Stimulated activated CD4-positive, alpha-beta T cell treated with anti-CD3 and anti-CD28 coated beads, Interleukin-1b, Interleukin-23, amount 100 ng/mL, for 1 hour (primary cell): ENCODE data around the gene TSPAN5.
"Not testable (repeated sequence)": the region's sequence is repeated elsewhere in the genome, so short reads cannot be mapped to it uniquely, and the experiment has no call there.

Experiments
- DNase-seq, 2 donors: peaks; one replicate each; pipeline ENCODE4 v3.0.0-alpha.2; 2020; ENCODE audit warnings: low read depth in 2 of 2

TSPAN5 gene

DNA sequence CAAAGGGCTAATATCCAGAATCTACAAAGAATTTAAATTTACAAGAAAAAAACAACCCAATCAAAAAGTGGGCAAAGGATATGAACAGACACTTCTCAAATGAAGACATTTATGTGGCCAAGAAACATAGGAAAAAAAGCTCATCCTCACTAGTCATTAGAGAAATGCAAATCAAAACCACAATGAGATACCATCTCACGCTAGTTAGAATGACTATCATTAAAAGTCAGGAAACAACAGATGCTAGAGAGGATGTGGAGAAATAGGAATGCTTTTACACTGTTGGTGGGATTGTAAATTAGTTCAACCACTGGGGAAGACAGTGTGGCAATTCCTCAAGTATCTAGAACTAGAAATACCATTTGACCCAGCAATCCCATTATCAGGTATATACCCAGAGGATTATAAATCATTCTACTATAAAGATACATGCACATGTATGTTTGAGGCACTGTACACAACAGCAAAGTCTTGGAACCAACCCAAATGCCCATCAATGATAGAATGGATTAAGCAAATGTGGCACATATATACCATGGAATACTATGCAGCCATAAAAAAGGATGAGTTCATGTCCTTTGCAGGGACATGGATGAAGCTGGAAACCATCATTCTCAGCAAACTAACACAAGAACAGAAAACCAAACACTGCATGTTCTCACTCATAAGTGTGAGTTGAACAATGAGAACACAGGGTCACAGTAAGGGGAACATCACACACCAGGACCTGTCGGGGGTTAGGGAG lies 197.1 kb downstream of the TSPAN5 start:
- DNase-seq: not testable (repeated sequence)

DNA sequence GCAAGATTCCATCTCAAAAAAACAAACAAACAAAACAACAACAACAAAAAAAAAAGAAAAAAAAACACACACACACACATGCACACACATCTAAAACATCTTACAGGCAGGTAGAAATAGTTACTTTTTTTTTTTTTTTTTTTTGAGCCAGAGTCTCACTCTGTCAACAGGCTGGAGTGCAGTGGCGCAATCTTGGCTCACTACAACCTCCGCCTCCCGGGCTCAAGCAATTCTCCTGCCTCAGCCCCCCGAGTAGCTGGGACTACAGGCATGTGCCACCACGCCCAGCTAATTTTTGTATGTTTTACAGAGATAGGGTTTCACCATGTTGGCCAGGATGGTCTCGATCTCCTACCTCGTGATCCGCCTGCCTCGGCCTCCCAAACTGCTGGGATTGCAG lies 201.0 kb downstream of the TSPAN5 start:
- DNase-seq: not testable (repeated sequence)

DNA sequence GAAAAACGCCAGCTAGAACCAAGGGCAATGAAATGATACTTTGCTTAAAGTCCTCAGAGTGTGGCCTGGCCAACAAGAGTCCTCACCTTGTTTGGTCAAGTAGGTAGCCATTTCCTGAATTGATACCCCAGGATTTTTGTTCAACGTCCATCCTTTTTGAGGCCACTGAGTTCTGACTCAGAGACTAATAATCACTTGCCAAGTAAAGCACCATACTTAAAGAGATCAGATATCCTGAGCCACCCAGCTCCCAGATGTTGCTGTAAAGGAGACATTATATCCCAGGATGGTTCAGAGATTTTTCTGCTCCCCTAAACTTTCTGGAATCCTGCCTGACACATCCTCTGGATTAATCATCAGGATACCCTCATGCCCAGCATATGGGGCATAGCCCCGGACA lies 206.3 kb downstream of the TSPAN5 start:
- no peak for DNase-seq

DNA sequence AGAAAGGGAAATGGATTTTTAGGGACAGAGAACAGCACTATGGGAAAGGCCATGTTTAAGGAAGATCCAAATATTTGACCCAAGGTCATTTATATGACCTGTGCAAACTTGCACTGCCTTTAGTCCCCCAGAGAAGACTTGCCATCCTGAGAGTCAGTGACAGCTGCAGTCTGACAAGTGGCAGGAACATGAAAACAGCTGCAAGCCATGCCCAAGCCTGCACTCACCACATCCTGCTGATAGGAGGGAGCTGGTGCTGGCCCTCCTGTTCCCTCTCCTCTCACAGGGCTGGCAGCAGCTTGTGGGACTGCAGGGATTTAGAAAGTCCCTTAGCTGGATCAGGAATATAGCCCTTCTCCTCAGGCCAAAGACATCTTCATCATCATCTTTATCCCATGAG lies 209.5 kb downstream of the TSPAN5 start:
- no peak for DNase-seq

DNA sequence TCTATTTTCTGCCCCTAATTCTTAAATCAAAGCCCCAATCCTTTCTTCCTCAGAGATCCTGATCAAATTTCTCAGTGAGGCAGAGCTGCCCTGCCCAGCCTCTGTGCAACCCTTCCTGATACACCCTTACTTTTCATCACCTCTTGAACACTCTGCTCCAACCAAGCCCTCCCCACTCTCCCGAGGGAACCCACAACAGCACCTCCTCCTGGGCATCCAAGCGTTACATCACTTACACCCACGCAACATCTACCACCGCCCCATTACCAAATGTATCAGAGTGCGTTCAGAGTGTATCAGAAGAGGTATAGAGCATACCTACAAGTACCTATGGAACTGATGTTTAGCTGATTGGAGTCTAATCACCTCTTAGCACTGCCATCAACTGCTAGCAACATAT lies 210.8 kb downstream of the TSPAN5 start:
- no peak for DNase-seq

DNA sequence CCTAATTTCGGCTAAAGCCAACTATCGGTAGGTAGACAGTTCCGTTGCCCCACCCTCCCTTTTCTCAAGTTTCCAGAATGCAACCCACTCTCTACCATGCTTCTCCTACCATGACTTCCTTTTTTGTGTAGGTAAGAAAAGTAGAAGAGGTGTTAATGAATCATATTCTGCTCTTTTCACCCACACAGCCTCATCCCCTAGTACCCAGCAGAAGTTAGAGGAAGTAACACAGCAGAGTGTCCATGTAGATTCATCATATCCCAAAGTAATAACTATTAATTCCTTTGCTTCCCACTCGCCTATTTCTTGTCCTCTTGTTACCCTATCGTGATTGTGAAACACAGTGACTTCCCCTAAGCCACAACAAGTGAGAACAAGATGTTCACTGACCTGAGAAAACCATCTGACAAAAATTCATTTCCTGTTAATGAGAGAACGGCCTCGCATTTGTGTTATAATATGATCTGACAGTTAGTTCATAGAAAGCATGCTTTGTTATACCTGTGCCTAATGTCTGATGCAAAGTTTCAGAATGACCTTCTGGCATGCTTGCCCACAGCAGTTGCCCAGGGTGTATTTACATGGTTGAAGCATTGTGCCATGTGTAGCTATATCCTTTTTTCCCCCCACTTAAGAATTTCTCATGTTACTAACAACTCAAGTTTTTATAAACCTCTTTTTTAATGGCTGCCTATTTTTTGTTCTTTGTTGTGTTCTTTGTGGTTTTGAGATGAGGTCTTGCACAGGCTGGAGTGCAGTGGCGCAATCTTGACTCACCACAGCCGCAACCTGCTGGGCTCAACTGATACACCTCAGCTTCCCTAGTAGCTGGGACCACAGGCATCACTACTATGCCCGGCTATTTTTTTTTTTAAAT lies 211.7 kb downstream of the TSPAN5 start:
- DNase-seq: no peak

DNA sequence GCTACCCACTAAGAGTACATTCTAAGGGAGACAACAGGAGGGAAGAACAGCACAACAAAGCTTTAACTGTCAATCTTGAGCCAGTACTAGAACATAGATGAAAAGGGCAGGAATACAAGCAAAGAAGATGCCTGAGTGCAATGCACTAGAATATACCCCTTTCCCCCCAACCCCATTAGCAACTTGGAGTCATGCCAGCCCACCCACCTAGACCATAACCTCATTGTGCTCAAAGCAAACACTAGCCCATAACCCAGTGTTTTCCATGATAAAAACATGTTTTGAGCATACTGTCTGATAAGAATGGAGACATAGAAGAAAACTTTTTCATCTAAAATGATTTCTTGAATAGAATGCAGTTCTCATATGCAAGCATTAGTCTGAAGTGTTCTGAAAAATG lies 214.0 kb downstream of the TSPAN5 start:
- DNase-seq: no peak

DNA sequence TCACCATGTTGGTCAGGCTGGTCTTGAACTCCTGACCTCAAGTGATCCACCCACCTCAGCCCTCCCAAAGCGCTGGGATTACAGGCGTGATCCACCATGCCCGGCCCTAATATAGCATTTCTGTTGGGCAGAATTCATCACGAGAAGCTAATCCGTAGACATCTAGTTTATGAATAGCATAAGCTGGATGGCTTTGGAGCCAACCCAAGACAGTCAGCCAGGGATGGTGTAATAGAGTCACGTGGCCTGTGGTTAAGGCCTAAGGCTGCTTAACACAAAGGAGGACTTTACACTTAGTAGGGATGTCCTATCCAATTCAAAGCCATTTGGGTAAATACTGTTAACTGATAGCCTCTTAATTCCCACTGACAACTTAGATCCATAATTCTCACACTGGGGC lies 223.6 kb downstream of the TSPAN5 start:
- DNase-seq: no peak

DNA sequence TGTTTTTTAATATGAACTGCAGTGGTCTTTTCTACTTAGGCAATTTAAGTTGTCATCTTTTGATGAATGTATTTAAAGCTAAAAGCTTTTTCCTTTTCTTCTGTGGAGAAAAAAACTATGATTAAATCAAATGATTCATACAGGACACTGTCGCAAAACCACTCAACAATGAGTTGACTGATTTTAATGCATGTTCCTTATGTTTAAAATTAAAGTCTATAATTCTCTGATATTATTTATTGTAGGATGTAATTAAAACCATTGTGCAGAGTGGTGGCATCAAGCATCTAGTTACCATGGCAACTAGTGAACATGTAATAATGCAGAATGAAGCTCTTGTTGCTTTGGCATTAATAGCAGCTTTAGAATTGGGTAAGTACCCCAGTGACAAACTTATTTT lies 224.7 kb downstream of the TSPAN5 start:
- no peak for DNase-seq

DNA sequence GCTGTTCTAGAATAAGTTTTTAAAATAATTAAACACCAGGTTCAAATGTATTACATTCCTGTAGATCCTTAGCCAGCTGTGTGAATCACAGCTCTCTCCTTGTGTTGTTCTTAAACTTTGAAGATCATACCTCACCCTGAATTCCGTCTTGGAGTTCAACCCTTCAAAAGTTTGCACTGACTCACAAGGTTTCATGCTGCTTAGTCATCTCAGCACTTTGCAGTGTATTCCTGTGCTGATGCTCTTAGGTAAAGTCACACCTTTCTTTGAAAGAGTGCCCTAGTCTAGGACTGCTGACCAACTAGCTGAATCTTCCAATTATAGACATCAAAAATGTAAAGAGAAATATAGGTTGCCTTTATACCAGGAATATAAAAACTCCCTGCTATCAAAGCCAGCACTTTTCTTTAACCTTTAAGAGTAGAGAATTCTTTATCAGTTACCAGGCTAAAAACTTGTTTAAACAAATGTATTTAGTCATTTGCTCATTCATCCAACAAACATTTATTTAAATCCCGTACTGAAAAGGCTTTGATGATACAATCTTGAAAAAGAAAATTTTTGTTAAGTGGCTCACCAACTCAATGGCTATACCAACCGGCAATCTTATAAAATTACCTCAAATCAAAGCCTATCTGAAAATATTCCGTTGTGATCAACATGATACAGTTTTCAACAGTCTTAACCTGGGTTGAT lies 227.6 kb downstream of the TSPAN5 start:
- no peak for DNase-seq

DNA sequence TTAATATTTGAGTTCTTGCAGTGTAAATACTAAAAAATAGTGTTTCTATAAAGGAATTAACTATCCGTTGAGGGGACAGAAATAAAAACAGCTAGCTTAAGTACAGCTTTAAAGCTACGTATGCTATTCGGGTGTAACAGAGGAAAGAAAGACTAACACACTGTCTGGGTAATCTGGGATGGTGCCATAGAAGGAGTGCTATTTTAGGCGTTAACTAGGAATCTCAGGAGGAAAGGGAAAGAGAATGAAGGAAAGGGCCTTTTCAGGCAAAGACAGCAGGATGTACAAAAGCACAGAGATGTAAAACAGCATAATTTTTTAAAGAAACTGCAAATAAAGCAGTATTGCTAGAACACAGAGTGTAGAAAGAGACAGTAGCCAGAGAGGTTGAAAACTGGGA lies 235.4 kb downstream of the TSPAN5 start:
- no peak for DNase-seq

DNA sequence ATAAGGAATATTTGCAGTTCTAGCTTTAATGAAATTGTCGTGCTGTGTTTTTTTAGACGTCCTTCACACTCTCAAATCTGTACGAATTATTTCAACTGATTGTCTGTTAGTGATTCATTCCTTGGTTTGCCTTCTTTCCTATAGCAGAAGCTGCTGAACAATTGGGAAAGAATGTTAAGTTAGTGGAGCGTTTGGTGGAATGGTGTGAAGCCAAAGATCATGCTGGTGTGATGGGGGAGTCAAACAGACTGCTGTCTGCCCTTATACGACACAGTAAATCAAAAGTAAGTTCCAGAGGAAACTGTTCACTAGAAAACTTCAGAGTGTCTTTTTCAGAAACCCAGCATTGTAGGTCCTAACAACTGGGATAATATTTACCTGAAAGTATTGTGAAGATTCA lies 237.3 kb downstream of the TSPAN5 start:
- DNase-seq: no peak
